ENCODE measurements around the gene MPV17L2. TPM values are rescaled to one million over a fixed set of nuclear protein-coding genes. Genes with fewer than 3 reads are reported as not detected.

Gene MPV17L2
- total RNA-seq, 3 donors from 2014 or later: 24.3 to 41.3 (median 37.1) TPM

GRCh38 chr19:18179957-18180356 lies 13.1 kb upstream of the MPV17L2 start:
- no peaks in the 10 kb centered on the region for H3K27me3 ChIP-seq
- TF ChIP-seq, protein P1, sequence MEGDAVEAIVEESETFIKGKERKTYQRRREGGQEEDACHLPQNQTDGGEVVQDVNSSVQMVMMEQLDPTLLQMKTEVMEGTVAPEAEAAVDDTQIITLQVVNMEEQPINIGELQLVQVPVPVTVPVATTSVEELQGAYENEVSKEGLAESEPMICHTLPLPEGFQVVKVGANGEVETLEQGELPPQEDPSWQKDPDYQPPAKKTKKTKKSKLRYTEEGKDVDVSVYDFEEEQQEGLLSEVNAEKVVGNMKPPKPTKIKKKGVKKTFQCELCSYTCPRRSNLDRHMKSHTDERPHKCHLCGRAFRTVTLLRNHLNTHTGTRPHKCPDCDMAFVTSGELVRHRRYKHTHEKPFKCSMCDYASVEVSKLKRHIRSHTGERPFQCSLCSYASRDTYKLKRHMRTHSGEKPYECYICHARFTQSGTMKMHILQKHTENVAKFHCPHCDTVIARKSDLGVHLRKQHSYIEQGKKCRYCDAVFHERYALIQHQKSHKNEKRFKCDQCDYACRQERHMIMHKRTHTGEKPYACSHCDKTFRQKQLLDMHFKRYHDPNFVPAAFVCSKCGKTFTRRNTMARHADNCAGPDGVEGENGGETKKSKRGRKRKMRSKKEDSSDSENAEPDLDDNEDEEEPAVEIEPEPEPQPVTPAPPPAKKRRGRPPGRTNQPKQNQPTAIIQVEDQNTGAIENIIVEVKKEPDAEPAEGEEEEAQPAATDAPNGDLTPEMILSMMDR (IDR thresholded peaks at IDR 0.05): no peak
- TF ChIP-seq POLR2AphosphoS5 (IDR thresholded peaks at IDR 0.05) (no peak), POLR2A (IDR thresholded peaks at IDR 0.05) (no peak)
- H3K4me1 ChIP-seq: no peaks in the 10 kb centered on the region
- H3K4me3 ChIP-seq: no peak overlapping the region
- no peak for DNase-seq (ENCODE audit: low spot score in 2 of 2)
- intact Hi-C loops (cut with DNase I; ENCODE audit: low total_unique reads): loop anchor here (2.0 kb wide), 1 partner anchor 45 kb away; no protein-coding TSS in a partner anchor
- no peaks in the 10 kb centered on the region for H3K36me3 ChIP-seq
- H3K27ac ChIP-seq: no peak overlapping the region
- H3K9me3 ChIP-seq: no peaks in the 10 kb centered on the region

- Histone ChIP-seq H3K27ac (no peak overlapping the region), H3K4me3 (no peak overlapping the region), H3K9me3 (no peaks in the 10 kb centered on the region), H3K36me3 (no peaks in the 10 kb centered on the region), H3K27me3 (no peaks in the 10 kb centered on the region), H3K4me1 (no peaks in the 10 kb centered on the region)
- intact Hi-C loops (cut with DNase I; ENCODE audit: low total_unique reads): no loop called here
- no peak for DNase-seq (ENCODE audit: low spot score in 2 of 2)
- TF ChIP-seq POLR2AphosphoS5 (IDR thresholded peaks at IDR 0.05) (no peak), POLR2A (IDR thresholded peaks at IDR 0.05) (no peak)
- TF ChIP-seq, protein P1 (IDR thresholded peaks at IDR 0.05): no peak
Measured at GRCh38 chr19:18183529-18183928, 9.5 kb upstream of the MPV17L2 start.

DNA sequence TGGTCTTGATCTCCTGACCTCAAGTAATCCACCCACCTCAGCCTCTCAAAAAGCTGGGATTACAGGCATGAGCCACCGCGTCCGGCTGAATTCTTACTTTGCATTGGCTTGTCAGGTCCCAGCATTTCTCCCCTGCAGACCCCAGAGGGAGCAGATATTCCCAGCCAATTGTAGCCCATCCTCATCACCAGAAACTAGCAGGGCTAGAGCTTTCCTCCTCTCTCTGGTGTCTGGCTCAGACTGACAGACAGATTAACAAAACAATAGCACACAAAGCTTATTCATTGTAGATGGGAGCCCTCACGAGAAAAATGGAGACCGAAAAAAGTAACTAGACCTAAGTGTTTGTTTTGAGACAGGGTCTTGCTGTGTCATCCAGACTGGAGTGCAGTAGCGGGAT lies 7.5 kb upstream of the MPV17L2 start:
- no peak overlapping the region for H3K27ac ChIP-seq
- intact Hi-C loops (cut with DNase I; ENCODE audit: low total_unique reads): no loop called here

GRCh38 chr19:18190278-18190677 lies 2.7 kb upstream of the MPV17L2 start:
- peaks cover 0 to 8% of the 10 kb centered on the region in 2 donors for H3K4me1 ChIP-seq
- no peak for DNase-seq (ENCODE audit: low spot score in 2 of 2)
- intact Hi-C loops (cut with DNase I; ENCODE audit: low total_unique reads): no loop called here
- H3K9me3 ChIP-seq: no peaks in the 10 kb centered on the region
- no peak overlapping the region for H3K27ac ChIP-seq
- TF ChIP-seq, protein P1 (IDR thresholded peaks at IDR 0.05): no peak
- no peak for TF ChIP-seq POLR2A (IDR thresholded peaks at IDR 0.05)
- no peak for TF ChIP-seq POLR2AphosphoS5 (IDR thresholded peaks at IDR 0.05)
- H3K4me3 ChIP-seq: no peak overlapping the region
- H3K36me3 ChIP-seq: no peaks in the 10 kb centered on the region
- H3K27me3 ChIP-seq: no peaks in the 10 kb centered on the region

More for the DNA sequence above, 7.5 kb upstream of the MPV17L2 start:
- Histone ChIP-seq H3K4me1 (no peaks in the 10 kb centered on the region), H3K36me3 (no peaks in the 10 kb centered on the region), H3K4me3 (no peak overlapping the region), H3K9me3 (no peaks in the 10 kb centered on the region), H3K27me3 (no peaks in the 10 kb centered on the region)
- no peak for TF ChIP-seq POLR2A (IDR thresholded peaks at IDR 0.05)
- DNase-seq (ENCODE audit: low spot score in 2 of 2): no peak

- H3K4me1 ChIP-seq: peaks cover 0 to 8% of the 10 kb centered on the region in 2 donors
- DNase-seq (ENCODE audit: low spot score in 2 of 2): peak in 1 of 2 donors; percentile 76
- no peaks in the 10 kb centered on the region for H3K36me3 ChIP-seq
- no peaks in the 10 kb centered on the region for H3K27me3 ChIP-seq
- H3K4me3 ChIP-seq: peak overlapping the region; percentile 46 to 77 (median 68)
- peak overlapping the region; percentile 95 to 99 for H3K27ac ChIP-seq
- intact Hi-C loops (cut with DNase I; ENCODE audit: low total_unique reads): no loop called here
- no peaks in the 10 kb centered on the region for H3K9me3 ChIP-seq
- TF ChIP-seq POLR2A (IDR thresholded peaks at IDR 0.05) (no peak), POLR2AphosphoS5 (IDR thresholded peaks at IDR 0.05) (no peak)
- TF ChIP-seq, protein P1 (IDR thresholded peaks at IDR 0.05): no peak
Measured at GRCh38 chr19:18191640-18192062, 1.4 kb upstream of the MPV17L2 start.

All from breast epithelium (tissue), 4 donors.